AML-193 (cell line): ENCODE measurements around the gene ZEB1.
A peak's percentile ranks its signal among the peaks of the same experiment; 100 is the strongest.
"Not testable (repeated sequence)": the region's sequence is repeated elsewhere in the genome, so short reads cannot be mapped to it uniquely, and the experiment has no call there.

Source experiments
- DNase-seq, 2 experiments: peaks; one replicate each; lab custom pipeline; 2025; lab: John Stamatoyannopoulos, UW

ZEB1 gene

GRCh38 chr10:31422634-31423033 is 103.6 kb downstream of the ZEB1 start:
- no peak for DNase-seq

GRCh38 chr10:31424473-31424872 is 105.5 kb downstream of the ZEB1 start:
- no peak for DNase-seq

- DNase-seq, result no peak
Measured at GRCh38 chr10:31426401-31426800, 107.4 kb downstream of the ZEB1 start.

- DNase-seq, result not testable (repeated sequence)
Measured at GRCh38 chr10:31427334-31427733, 108.3 kb downstream of the ZEB1 start.

- not testable (repeated sequence) for DNase-seq
Measured at GRCh38 chr10:31428499-31428898, 109.5 kb downstream of the ZEB1 start.

GRCh38 chr10:31431021-31431420 is 112.0 kb downstream of the ZEB1 start:
- DNase-seq, result no peak

GRCh38 chr10:31437959-31438358 is 118.9 kb downstream of the ZEB1 start:
- no peak for DNase-seq

GRCh38 chr10:31451766-31452165 is 132.8 kb downstream of the ZEB1 start:
- DNase-seq, result no peak

- DNase-seq, result no peak
Measured at GRCh38 chr10:31456468-31456867, 137.5 kb downstream of the ZEB1 start.

GRCh38 chr10:31457858-31458257 is 138.8 kb downstream of the ZEB1 start:
- DNase-seq, result no peak

GRCh38 chr10:31458974-31459373 is 140.0 kb downstream of the ZEB1 start:
- DNase-seq, result no peak

GRCh38 chr10:31460242-31460641 is 141.2 kb downstream of the ZEB1 start:
- no peak for DNase-seq

GRCh38 chr10:31464552-31464951 is 145.5 kb downstream of the ZEB1 start:
- DNase-seq, result no peak

GRCh38 chr10:31466313-31466712 is 147.3 kb downstream of the ZEB1 start:
- DNase-seq, result no peak

- DNase-seq, result peak in 1 of 2 experiments; percentile 5
Measured at GRCh38 chr10:31467791-31468535, 148.9 kb downstream of the ZEB1 start.

GRCh38 chr10:31468536-31468859 is 149.5 kb downstream of the ZEB1 start:
- no peak for DNase-seq

GRCh38 chr10:31475519-31475918 is 156.5 kb downstream of the ZEB1 start:
- no peak for DNase-seq

GRCh38 chr10:31476088-31476487 is 157.1 kb downstream of the ZEB1 start:
- DNase-seq, result no peak

GRCh38 chr10:31477584-31477983 is 158.6 kb downstream of the ZEB1 start:
- DNase-seq, result no peak

- no peak for DNase-seq
Measured at GRCh38 chr10:31479752-31480151, 160.7 kb downstream of the ZEB1 start.

- no peak for DNase-seq
Measured at GRCh38 chr10:31483546-31483945, 164.5 kb downstream of the ZEB1 start.

- peak in 1 of 2 experiments; percentile 4 for DNase-seq
Measured at GRCh38 chr10:31484431-31485135, 165.6 kb downstream of the ZEB1 start.

- peak; percentile 67 to 70 for DNase-seq
Measured at GRCh38 chr10:31490858-31491504, 172.0 kb downstream of the ZEB1 start.
